Stimulated activated CD8-positive, alpha-beta memory T cell treated with anti-CD3 and anti-CD28 coated beads, Interleukin-7, amount 100 ng/mL, for 1 hour (primary cell): Measurements from ENCODE around the gene PTTG1IP.
"Not testable (repeated sequence)": the region's sequence is repeated elsewhere in the genome, so short reads cannot be mapped to it uniquely, and the experiment has no call there.

Experiments
- DNase-seq, 2 donors: peaks; one replicate each; pipeline ENCODE4 v3.0.0-alpha.2; 2020; ENCODE audit warnings: low read depth in 2 of 2

Gene PTTG1IP

GRCh38 chr21:44873356-44874239 is at the start of gene PTTG1IP:
TSS of gene PTTG1IP (minus strand) at chr21:44873690. CDS start at chr21:44873616, 74 bp downstream.
- DNase-seq = peak; percentile 98 to 99

- DNase-seq = no peak
Measured at GRCh38 chr21:44921928-44922327, 48.4 kb upstream of the PTTG1IP start.

GRCh38 chr21:44920694-44921604 is 47.5 kb upstream of the PTTG1IP start, which contains the start of gene ITGB2:
TSS of gene ITGB2 (minus strand) at chr21:44920899. CDS start at chr21:44910782, 10,117 bp downstream.
- no peak for DNase-seq

GRCh38 chr21:44919913-44920693 is 46.6 kb upstream of the PTTG1IP start:
- DNase-seq = no peak

- DNase-seq = no peak
Measured at GRCh38 chr21:44919111-44919912, 45.8 kb upstream of the PTTG1IP start.

- DNase-seq = no peak
Measured at GRCh38 chr21:44918581-44919033, 45.1 kb upstream of the PTTG1IP start.

- no peak for DNase-seq
Measured at GRCh38 chr21:44918107-44918470, 44.6 kb upstream of the PTTG1IP start.

- no peak for DNase-seq
Measured at GRCh38 chr21:44917446-44918106, 44.1 kb upstream of the PTTG1IP start.

GRCh38 chr21:44916965-44917364 is 43.5 kb upstream of the PTTG1IP start:
- no peak for DNase-seq

GRCh38 chr21:44914176-44914874 is 40.8 kb upstream of the PTTG1IP start:
- peak in 1 of 2 donors; percentile 43 for DNase-seq

GRCh38 chr21:44913425-44914175 is 40.1 kb upstream of the PTTG1IP start:
- no peak for DNase-seq

GRCh38 chr21:44912506-44913412 is 39.3 kb upstream of the PTTG1IP start:
- not testable (repeated sequence) for DNase-seq

GRCh38 chr21:44912158-44912473 is 38.6 kb upstream of the PTTG1IP start:
- no peak for DNase-seq

- no peak for DNase-seq
Measured at GRCh38 chr21:44911384-44912157, 38.1 kb upstream of the PTTG1IP start.

- no peak for DNase-seq
Measured at GRCh38 chr21:44911068-44911383, 37.5 kb upstream of the PTTG1IP start.

GRCh38 chr21:44910229-44911067 is 37.0 kb upstream of the PTTG1IP start:
- DNase-seq = no peak
